Activated T-cell treated with anti-CD3 and anti-CD28 coated beads, Interleukin-2, amount 50 U/mL, for 24 hours (primary cell): ENCODE measurements around the gene MRPL11.

ENCODE experiments used
- DNase-seq: peaks from one replicate; pipeline ENCODE4 v3.0.0-alpha.2; 2020
- H3K27ac Mint-ChIP-seq: 2 replicates; pipeline ENCODE4 v1.8.0; 2020; ENCODE audit warnings: mild to moderate bottlenecking, mixed read lengths
- H3K27me3 Mint-ChIP-seq: 2 replicates; pipeline ENCODE4 v1.8.0; 2020; ENCODE audit warnings: mixed read lengths
- H3K36me3 Mint-ChIP-seq: 2 replicates; pipeline ENCODE4 v1.8.0; 2020; ENCODE audit warnings: low read depth, mixed read lengths
- H3K4me1 Mint-ChIP-seq: 2 replicates; pipeline ENCODE4 v1.8.0; 2020; ENCODE audit warnings: low read depth, mixed read lengths
- H3K4me3 Mint-ChIP-seq: 2 replicates; pipeline ENCODE4 v1.8.0; 2020; ENCODE audit warnings: mild to moderate bottlenecking, moderate library complexity, mixed read lengths
- H3K9me3 Mint-ChIP-seq: 2 replicates; pipeline ENCODE4 v1.8.0; 2020; ENCODE audit warnings: mixed read lengths

The MRPL11 gene

DNA sequence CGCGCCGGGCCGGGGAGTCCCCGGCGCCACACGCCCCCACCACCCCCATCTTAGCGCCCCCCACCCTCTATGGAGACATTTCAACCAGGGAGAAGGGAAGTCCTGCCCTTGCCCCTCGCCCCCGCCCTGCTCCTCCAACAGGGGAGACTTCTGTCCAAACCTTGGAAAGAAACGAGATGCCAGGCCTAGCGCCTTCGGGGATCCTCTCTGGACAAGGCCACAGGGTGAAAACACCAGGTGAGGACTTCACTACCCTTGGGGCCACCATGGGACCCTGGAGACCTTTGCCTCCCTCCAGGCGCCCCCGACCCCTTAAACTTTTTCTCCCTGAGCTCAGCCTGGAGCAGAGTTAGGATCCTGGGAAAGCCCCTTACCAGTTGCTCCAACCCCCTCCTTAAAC lies 29.4 kb downstream of the MRPL11 start:
- no peak for DNase-seq
- Mint-ChIP-seq H3K27me3 (peaks cover 39% of the 10 kb centered on the region), H3K4me1 (peaks cover 4% of the 10 kb centered on the region), H3K9me3 (no peaks in the 10 kb centered on the region), H3K4me3 (no peak overlapping the region), H3K36me3 (no peaks in the 10 kb centered on the region), H3K27ac (no peak overlapping the region)

DNA sequence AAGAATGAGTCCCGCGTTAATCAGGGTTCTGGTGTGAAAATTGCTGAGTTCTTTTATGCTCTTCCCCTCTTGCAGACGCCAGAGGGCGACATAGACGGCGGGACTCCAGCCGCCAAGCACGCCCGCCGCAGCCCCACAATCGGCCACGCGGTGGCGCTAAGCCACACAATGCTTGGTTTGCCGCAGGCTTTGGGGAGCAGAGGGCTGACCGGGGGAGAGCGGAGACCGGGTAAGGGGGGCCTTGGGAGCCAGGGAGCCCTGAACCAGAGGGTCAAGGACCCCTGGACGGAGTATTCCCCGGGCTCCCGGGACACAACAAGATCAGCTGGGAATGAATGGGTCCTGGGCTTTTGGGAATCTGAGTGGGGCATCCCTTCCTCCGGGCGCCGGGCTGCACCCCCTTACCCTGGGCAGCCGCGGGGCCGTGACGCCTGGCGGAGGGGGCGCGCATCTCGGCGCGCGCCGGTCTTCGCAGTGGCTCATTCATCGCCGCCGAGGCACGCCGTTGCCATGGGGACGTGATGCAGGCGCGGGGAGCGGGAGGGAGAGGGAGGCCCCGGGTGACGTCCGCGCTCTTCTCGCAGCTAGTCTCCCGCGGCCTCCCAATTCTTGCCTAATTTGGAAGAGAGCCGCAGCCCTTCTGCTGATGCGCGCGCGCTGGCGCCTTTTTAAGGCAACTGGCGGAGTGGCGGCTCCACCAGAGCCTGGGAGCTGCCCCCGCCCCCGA lies 30.0 kb downstream of the MRPL11 start:
- H3K4me3 Mint-ChIP-seq, result peak overlapping the region; percentile 73
- peaks cover 4% of the 10 kb centered on the region for H3K4me1 Mint-ChIP-seq
- peaks cover 34% of the 10 kb centered on the region for H3K27me3 Mint-ChIP-seq
- H3K27ac Mint-ChIP-seq, result no peak overlapping the region
- no peaks in the 10 kb centered on the region for H3K9me3 Mint-ChIP-seq
- no peaks in the 10 kb centered on the region for H3K36me3 Mint-ChIP-seq
- DNase-seq, result peak; percentile 98

DNA sequence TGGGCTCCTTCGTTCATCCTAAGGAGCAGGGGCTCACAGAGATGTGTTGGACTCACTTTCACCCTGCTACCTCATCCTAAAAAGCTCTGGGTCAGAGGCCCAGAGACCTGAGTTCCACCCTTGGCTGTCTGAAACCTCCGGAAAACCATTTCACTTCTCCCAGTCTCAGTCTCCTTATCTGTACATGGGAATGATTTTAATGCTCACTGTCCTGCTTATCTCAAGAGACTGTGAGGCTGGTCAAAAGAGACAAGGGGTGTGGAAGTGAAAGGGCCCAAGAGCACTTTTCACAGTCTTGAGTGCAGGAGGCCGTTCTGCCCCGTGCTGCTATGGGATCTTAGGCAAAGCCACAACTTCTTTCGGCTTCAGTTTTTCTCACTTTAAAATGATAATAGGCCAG lies 31.0 kb downstream of the MRPL11 start:
- Mint-ChIP-seq H3K4me1 (peaks cover 4% of the 10 kb centered on the region), H3K4me3 (no peak overlapping the region), H3K9me3 (no peaks in the 10 kb centered on the region), H3K27ac (no peak overlapping the region), H3K36me3 (no peaks in the 10 kb centered on the region), H3K27me3 (peaks cover 30% of the 10 kb centered on the region)
- no peak for DNase-seq

- H3K27me3 Mint-ChIP-seq, result peaks cover 5% of the 10 kb centered on the region
- H3K4me3 Mint-ChIP-seq, result no peak overlapping the region
- H3K27ac Mint-ChIP-seq, result no peak overlapping the region
- DNase-seq, result no peak
- no peaks in the 10 kb centered on the region for H3K36me3 Mint-ChIP-seq
- H3K4me1 Mint-ChIP-seq, result no peaks in the 10 kb centered on the region
- no peaks in the 10 kb centered on the region for H3K9me3 Mint-ChIP-seq
These were observed 44.7 kb downstream of the MRPL11 start for GRCh38 chr11:66393954-66394353.

DNA sequence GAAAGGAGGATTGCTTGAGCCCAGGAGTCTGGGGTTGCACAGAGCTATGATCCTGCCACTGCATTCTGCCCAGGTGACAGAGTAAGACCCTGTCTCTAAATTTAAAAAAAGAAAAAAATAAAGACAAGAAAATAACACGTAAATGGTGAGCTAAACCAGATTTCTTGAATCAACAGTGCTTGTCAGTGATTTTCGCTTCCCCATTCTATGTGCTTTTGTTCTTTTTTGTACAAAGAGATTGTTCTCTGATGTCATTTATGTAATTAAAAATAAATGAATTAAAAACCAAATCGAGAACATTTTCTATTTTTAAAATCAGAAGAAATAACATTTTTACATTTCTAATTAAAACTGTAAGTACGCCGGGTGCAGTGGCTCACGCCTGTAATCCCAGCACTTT lies 47.3 kb downstream of the MRPL11 start:
- Mint-ChIP-seq H3K9me3 (no peaks in the 10 kb centered on the region), H3K4me3 (no peak overlapping the region), H3K27ac (no peak overlapping the region), H3K4me1 (peaks cover 3% of the 10 kb centered on the region), H3K36me3 (no peaks in the 10 kb centered on the region), H3K27me3 (peaks cover 3% of the 10 kb centered on the region)
- no peak for DNase-seq

DNA sequence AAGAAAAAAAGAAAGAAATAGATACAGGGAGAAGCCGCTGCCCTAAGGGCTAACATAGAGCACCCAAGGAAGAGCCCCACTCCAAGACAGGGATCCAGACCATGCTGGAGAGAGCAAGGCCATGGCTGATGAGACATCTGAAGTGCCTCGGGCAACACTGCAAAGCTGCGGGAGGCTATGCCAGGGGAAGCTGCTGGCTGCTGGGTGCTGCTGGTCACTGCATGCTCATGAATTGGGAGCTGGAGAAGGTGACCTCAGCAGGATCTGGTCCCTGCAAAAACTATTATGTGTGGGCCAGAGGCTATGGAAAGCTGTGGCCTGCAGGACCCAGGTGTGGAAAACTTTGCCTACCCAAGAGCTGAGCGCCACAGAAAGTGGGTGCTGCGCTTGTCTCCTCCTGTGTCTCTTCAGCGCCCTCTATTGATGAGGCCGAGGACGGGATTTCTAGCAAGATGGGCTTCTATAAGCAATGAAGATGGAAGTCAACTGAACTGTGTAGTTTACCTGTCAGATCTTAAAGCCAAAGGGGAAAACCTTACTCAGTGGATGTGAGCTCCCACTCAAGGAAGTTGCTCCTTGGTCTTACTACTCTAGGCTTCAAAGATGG lies 49.8 kb downstream of the MRPL11 start:
- H3K4me1 Mint-ChIP-seq, result peaks cover 7% of the 10 kb centered on the region
- peaks cover 3% of the 10 kb centered on the region for H3K27me3 Mint-ChIP-seq
- peak; percentile 67 for DNase-seq
- no peak overlapping the region for H3K27ac Mint-ChIP-seq
- H3K36me3 Mint-ChIP-seq, result no peaks in the 10 kb centered on the region
- no peaks in the 10 kb centered on the region for H3K9me3 Mint-ChIP-seq
- H3K4me3 Mint-ChIP-seq, result no peak overlapping the region

- H3K36me3 Mint-ChIP-seq, result no peaks in the 10 kb centered on the region
- H3K27ac Mint-ChIP-seq, result no peak overlapping the region
- peaks cover 7% of the 10 kb centered on the region for H3K4me1 Mint-ChIP-seq
- peak; percentile 86 for DNase-seq
- H3K27me3 Mint-ChIP-seq, result no peaks in the 10 kb centered on the region
- peak overlapping the region; percentile 49 for H3K4me3 Mint-ChIP-seq
- no peaks in the 10 kb centered on the region for H3K9me3 Mint-ChIP-seq
These were observed 52.2 kb downstream of the MRPL11 start for GRCh38 chr11:66386171-66387069.
